Heart left ventricle (tissue), 13 donors: ENCODE measurements around the gene RNF213.

Experiments used
- CTCF ChIP-seq, 12 donors: fragments of 200-600 bp; sonication (generic) in 4 of 12; IDR thresholded peaks; one replicate each; pipeline versions ENCODE4 v1.5.0 to v1.8.0; 2018 to 2022; ENCODE audit warnings: antibody characterized with exemption in 12 of 12, mild to moderate bottlenecking in 5 of 12
- POLR2A ChIP-seq, 2 donors: fragments of 450-650 bp; IDR thresholded peaks; one replicate each; pipeline ENCODE4 v1.6.1; 2017; ENCODE audit warnings: antibody characterized with exemption in 2 of 2, mild to moderate bottlenecking in 2 of 2, moderate library complexity in 2 of 2
- donor health status: ischemic (EF 13 %, LVEDD 7.1; RV severe dilation, severe dysfunction).
- donor health status: DM: no; HTN: yes; CAD: no.
- donor health status: DM: no; HTN: no; CAD: no.
- donor health status: ischemic (EF 25% LVEDD 6.9; RV normal size, moderate dysfunction).
- donor health status: ischemic (EF 25% LVEDD 5.7; RV mildly dilated, moderate dysfunction).
- donor health status: ischemic (EF 35%, LVEDD 5.7; RV mildly dilated, moderate dysfunction).
- donor health status: nonischemic (EF 11% LVEDD 7.7; RV severe dilation, severe dysfunction).
- donor health status: DM: yes; HTN: yes; CAD: no.
- donor health status: PGD.
- donor health status: ischemic (EF 29% LVEDD 5.4; RV normal size, mild dysfunction).
- donor health status: nonischemic (EF 23%, LVEDD 6.1; RV moderate dilation, normal function).

- TF ChIP-seq CTCF (IDR thresholded peaks at IDR 0.05) (no peak), POLR2A (IDR thresholded peaks at IDR 0.05) (no peak)
These were observed 48.3 kb downstream of the RNF213 start for GRCh38 chr17:80308692-80309517.
